Panc1 (cell line): ENCODE data around the gene FKRP. TPM values are rescaled to one million over a fixed set of nuclear protein-coding genes. Genes with fewer than 3 reads are reported as not detected.
A peak's percentile ranks its signal among the peaks of the same experiment; 100 is the strongest.

Experiments
- ATAC-seq: fragments of 200-7000 bp; cut with Tn5 transposase; 2 replicates; pipeline ENCODE4 v1.9.1; 2020; ENCODE audit warnings: mild to moderate bottlenecking, moderate library complexity
- BruUV-seq: library from RNA; stranded (reverse); fragments of 400-500 nt; replicated peaks from 2 replicates; lab custom pipeline; 2021; lab: Mats Ljungman, UMichigan
- CTCF ChIA-PET: fragments of 300-600 bp; sonication (Branson Sonifier 250); formaldehyde crosslinking; loops from one replicate; lab custom pipeline; 2022; ENCODE audit warnings: antibody characterized with exemption; lab: Charles Lee
- POLR2A ChIA-PET: fragments of 300-600 bp; sonication (Branson Sonifier 250); formaldehyde crosslinking; loops from one replicate; lab custom pipeline; 2022; ENCODE audit warnings: antibody characterized with exemption; lab: Charles Lee
- DNase-seq: peaks from one replicate; pipeline ENCODE4 v3.0.0-alpha.2; 2010; ENCODE audit warnings: low read depth, low spot score
- H3K27ac ChIP-seq: 2 replicates; pipeline ENCODE4 v1.5.1; 2011; ENCODE audit warnings: mild to moderate bottlenecking, low read length, inconsistent platforms
- H3K27me3 ChIP-seq: fragments of 200-500 bp; sonication (Bioruptor generic); 2 replicates; pipeline ENCODE4 v1.6.0; 2014; ENCODE audit warnings: low read length, inconsistent platforms; ENCODE audit not compliant: control insufficient read depth, insufficient read depth
- H3K36me3 ChIP-seq: fragments of 200-500 bp; sonication (Bioruptor generic); 2 replicates; pipeline ENCODE4 v1.5.1; 2014; ENCODE audit warnings: inconsistent platforms, mild to moderate bottlenecking, low read length, moderate library complexity; ENCODE audit not compliant: control insufficient read depth, insufficient read depth
- H3K4me1 ChIP-seq: 2 replicates; pipeline ENCODE4 v1.5.1; 2011; ENCODE audit warnings: inconsistent platforms, mild to moderate bottlenecking, low read length, moderate library complexity; ENCODE audit not compliant: control insufficient read depth, insufficient read depth
- H3K4me3 ChIP-seq, 2 experiments: 2 replicates each; pipeline ENCODE4 v1.5.1; 2011 to 2012; ENCODE audit warnings: low read depth in 2 of 2, low read length in 2 of 2, mild to moderate bottlenecking in 2 of 2, inconsistent platforms in 1 of 2, moderate library complexity in 1 of 2
- H3K9me3 ChIP-seq: fragments of 200-500 bp; sonication (Bioruptor generic); 2 replicates; pipeline ENCODE4 v1.5.1; 2014; ENCODE audit warnings: low read depth, mild to moderate bottlenecking, inconsistent platforms, low read length, moderate library complexity; ENCODE audit not compliant: control insufficient read depth, insufficient read depth
- CTCF ChIP-seq: fragments of 450-650 bp; IDR thresholded peaks from 2 replicates; pipeline ENCODE4 v1.5.1; 2017; ENCODE audit warnings: mild to moderate bottlenecking
- POLR2AphosphoS5 ChIP-seq: IDR thresholded peaks from 2 replicates; pipeline ENCODE4 v1.6.1; 2012; ENCODE audit warnings: mild to moderate bottlenecking, low read depth, low read length, moderate library complexity
- REST ChIP-seq, 2 experiments: IDR thresholded peaks; 2 replicates each; pipeline ENCODE4 v1.6.1; 2011 to 2012; ENCODE audit warnings: low read depth in 2 of 2, control low read depth in 1 of 2, low read length in 1 of 2, mild to moderate bottlenecking in 1 of 2, moderate library complexity in 1 of 2; ENCODE audit not compliant: insufficient read depth in 1 of 2
- SIN3A ChIP-seq: IDR thresholded peaks from 2 replicates; pipeline ENCODE4 v1.6.1; 2012; ENCODE audit warnings: low read depth, mild to moderate bottlenecking, low read length, moderate library complexity, borderline replicate concordance; ENCODE audit not compliant: insufficient read depth
- TCF7L2 ChIP-seq: IDR thresholded peaks from 2 replicates; pipeline ENCODE4 v1.6.1; 2011; ENCODE audit warnings: mild to moderate bottlenecking, low read depth, low read length, inconsistent platforms
- in situ Hi-C: cut with HindIII; loops from 2 replicates; pipeline ENCODE4 v1.10.0; 2016; ENCODE audit warnings: low sequenced_read_pairs, low pct_unique_long_range_greater_than_20kb
- intact Hi-C: fragments of 100-400 bp; cut with micrococcal nuclease; formaldehyde crosslinking; loops from one replicate; pipeline ENCODE4 v1.10.0; 2022; ENCODE audit not compliant: unreplicated experiment
- total RNA-seq: library from RNA; stranded (reverse); gene quantifications from one replicate; pipeline ENCODE4 v1.2.1, GENCODE V29; 2021; ENCODE audit not compliant: unreplicated experiment

FKRP gene
- total RNA-seq, 1 experiment from 2014 or later = 21.6 TPM

GRCh38 chr19:46733690-46734292, 12.1 kb upstream of the FKRP start:
- H3K4me1 ChIP-seq = no peaks in the 10 kb centered on the region
- ATAC-seq (no peak), DNase-seq (no peak)
- TF ChIP-seq TCF7L2 (no peak), SIN3A (no peak), REST (IDR thresholded peaks at IDR 0.05; ENCODE audit: insufficient read depth in 1 of 2, low read depth in 2 of 2, low read length in 1 of 2) (no peak), CTCF (no peak), POLR2AphosphoS5 (no peak)
- no peak overlapping the region for H3K27ac ChIP-seq
- TSS peak; percentile 57 for BruUV-seq
- H3K4me3 ChIP-seq = no peak overlapping the region
- in situ Hi-C loops (no loop called here), intact Hi-C loops (no loop called here)
- ChIA-PET CTCF (no interaction called here), POLR2A (no interaction called here)
- peaks cover 7% of the 10 kb centered on the region for H3K36me3 ChIP-seq
- no peaks in the 10 kb centered on the region for H3K27me3 ChIP-seq
- H3K9me3 ChIP-seq = no peaks in the 10 kb centered on the region

DNA sequence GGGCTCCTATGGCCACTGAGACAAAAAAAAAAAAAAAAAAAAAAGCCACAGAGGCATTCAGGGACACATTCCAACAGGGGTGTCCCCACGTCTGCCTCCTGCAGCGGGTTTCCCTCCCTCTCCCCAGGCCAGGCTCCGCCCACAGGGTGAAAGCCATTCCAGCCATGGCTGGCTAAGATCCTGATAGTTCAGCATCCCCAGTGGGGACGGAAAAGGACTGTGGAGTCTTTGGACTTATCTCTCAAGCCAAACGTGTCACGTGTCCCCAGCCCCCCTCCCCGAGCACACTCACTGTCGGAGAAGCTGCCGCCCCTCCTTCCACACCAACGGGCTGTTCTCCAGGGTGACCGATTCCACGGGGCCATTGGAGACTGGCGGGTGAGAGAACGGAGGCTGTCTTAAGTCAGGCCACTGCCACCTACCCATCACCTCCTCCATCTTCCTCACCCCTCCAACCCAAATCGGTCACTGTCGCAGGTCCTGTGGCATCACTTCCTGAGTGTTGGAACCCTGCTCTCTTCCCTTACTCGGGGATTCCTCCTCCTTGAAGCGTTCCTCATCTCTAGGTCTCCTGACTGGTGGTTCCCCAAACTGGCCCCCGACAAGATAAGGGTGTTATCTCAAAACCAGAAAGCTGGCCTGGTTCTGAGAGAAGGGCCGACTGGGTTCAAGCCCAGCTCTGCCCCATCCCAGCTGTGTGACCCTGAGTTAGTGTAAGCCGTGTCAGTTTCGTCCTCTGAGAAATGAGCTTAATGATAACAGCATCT, 9.1 kb upstream of the FKRP start:
- no TSS peak for BruUV-seq

More for the DNA sequence above, 9.1 kb upstream of the FKRP start:
- ChIA-PET POLR2A (no interaction called here), CTCF (no interaction called here)
- Histone ChIP-seq H3K27me3 (no peaks in the 10 kb centered on the region), H3K36me3 (peaks cover 7% of the 10 kb centered on the region), H3K4me1 (no peaks in the 10 kb centered on the region), H3K9me3 (no peaks in the 10 kb centered on the region), H3K4me3 (no peak overlapping the region), H3K27ac (no peak overlapping the region)
- no peak for ATAC-seq
- DNase-seq = no peak
- TF ChIP-seq REST (IDR thresholded peaks at IDR 0.05; ENCODE audit: insufficient read depth in 1 of 2, low read depth in 2 of 2, low read length in 1 of 2) = no peak
- TF ChIP-seq CTCF = no peak
- no peak for TF ChIP-seq TCF7L2
- no peak for TF ChIP-seq SIN3A
- TF ChIP-seq POLR2AphosphoS5 = no peak
- in situ Hi-C loops (no loop called here), intact Hi-C loops (no loop called here)
